ENCODE results near the gene SSX5. TPM values are rescaled to one million over a fixed set of nuclear protein-coding genes. Genes with fewer than 3 reads are reported as not detected.
"Not testable (repeated sequence)": the region's sequence is repeated elsewhere in the genome, so short reads cannot be mapped to it uniquely, and the experiment has no call there.

SSX5 gene
- total and polyA plus RNA-seq, 4 donors, result not detected

- no peaks in the 10 kb centered on the region for H3K9me3 ChIP-seq (ENCODE audit: control insufficient read depth in 4 of 4, insufficient read depth in 3 of 4, low read length in 3 of 4)
- H3K4me3 ChIP-seq, result no peak overlapping the region
- no peak overlapping the region for H3K9ac ChIP-seq (ENCODE audit: insufficient read depth in 1 of 2, low read length in 2 of 2)
- DNase-seq (no peak), ATAC-seq (ENCODE audit: insufficient read depth, low FRiP score) (no peak)
- 89 to 93% methylated on average over 11 to 12 of the region's 12 CpGs for WGBS, 2 donors
- TF ChIP-seq CTCF (IDR thresholded peaks at IDR 0.05; ENCODE audit: control extremely low read depth, extremely low read depth), result no peak
- no peaks in the 10 kb centered on the region for H3K36me3 ChIP-seq (ENCODE audit: control insufficient read depth in 4 of 4, insufficient read depth in 4 of 4, low read length in 4 of 4)
- no peaks in the 10 kb centered on the region for H3K27me3 ChIP-seq (ENCODE audit: control insufficient read depth in 3 of 3, insufficient read depth in 3 of 3, low read length in 2 of 3)
- H3K27ac ChIP-seq (ENCODE audit: low read depth in 1 of 2, low read length in 1 of 2), result no peak overlapping the region
- no peaks in the 10 kb centered on the region for H3K4me1 ChIP-seq (ENCODE audit: control insufficient read depth in 5 of 5, insufficient read depth in 5 of 5, low read length in 5 of 5)
Observed at GRCh38 chrX:48156014-48156413, 40.6 kb downstream of the SSX5 start.

GRCh38 chrX:48154796-48155195 lies 41.8 kb downstream of the SSX5 start:
- Histone ChIP-seq H3K4me1 (ENCODE audit: control insufficient read depth in 5 of 5, insufficient read depth in 5 of 5, low read length in 5 of 5) (no peaks in the 10 kb centered on the region), H3K9me3 (ENCODE audit: control insufficient read depth in 4 of 4, insufficient read depth in 3 of 4, low read length in 3 of 4) (no peaks in the 10 kb centered on the region), H3K36me3 (ENCODE audit: control insufficient read depth in 4 of 4, insufficient read depth in 4 of 4, low read length in 4 of 4) (no peaks in the 10 kb centered on the region), H3K9ac (ENCODE audit: insufficient read depth in 1 of 2, low read length in 2 of 2) (no peak overlapping the region), H3K27ac (ENCODE audit: low read depth in 1 of 2, low read length in 1 of 2) (no peak overlapping the region), H3K4me3 (no peak overlapping the region), H3K27me3 (ENCODE audit: control insufficient read depth in 3 of 3, insufficient read depth in 3 of 3, low read length in 2 of 3) (no peaks in the 10 kb centered on the region)
- ATAC-seq (ENCODE audit: insufficient read depth, low FRiP score) (no peak), DNase-seq (no peak)
- TF ChIP-seq CTCF (IDR thresholded peaks at IDR 0.05; ENCODE audit: control extremely low read depth, extremely low read depth), result no peak
- 85 to 96% methylated on average over 2 of the region's 2 CpGs for WGBS, 2 donors

- no peak for ATAC-seq (ENCODE audit: insufficient read depth, low FRiP score)
- no peaks in the 10 kb centered on the region for H3K27me3 ChIP-seq (ENCODE audit: control insufficient read depth in 3 of 3, insufficient read depth in 3 of 3, low read length in 2 of 3)
- no peaks in the 10 kb centered on the region for H3K36me3 ChIP-seq (ENCODE audit: control insufficient read depth in 4 of 4, insufficient read depth in 4 of 4, low read length in 4 of 4)
- no peak for DNase-seq
- H3K27ac ChIP-seq (ENCODE audit: low read depth in 1 of 2, low read length in 1 of 2), result no peak overlapping the region
- no peak overlapping the region for H3K9ac ChIP-seq (ENCODE audit: insufficient read depth in 1 of 2, low read length in 2 of 2)
- 83 to 93% methylated on average over 9 to 10 of the region's 10 CpGs for WGBS, 2 donors
- H3K4me3 ChIP-seq, result no peak overlapping the region
- H3K9me3 ChIP-seq (ENCODE audit: control insufficient read depth in 4 of 4, insufficient read depth in 3 of 4, low read length in 3 of 4), result no peaks in the 10 kb centered on the region
- no peak for TF ChIP-seq CTCF (IDR thresholded peaks at IDR 0.05; ENCODE audit: control extremely low read depth, extremely low read depth)
- no peaks in the 10 kb centered on the region for H3K4me1 ChIP-seq (ENCODE audit: control insufficient read depth in 5 of 5, insufficient read depth in 5 of 5, low read length in 5 of 5)
Observed at GRCh38 chrX:48153769-48154168, 42.8 kb downstream of the SSX5 start.

GRCh38 chrX:48142697-48143096 lies 53.9 kb downstream of the SSX5 start:
- H3K27me3 ChIP-seq (ENCODE audit: control insufficient read depth in 3 of 3, insufficient read depth in 3 of 3, low read length in 2 of 3); H3K27ac ChIP-seq (ENCODE audit: low read depth in 1 of 2, low read length in 1 of 2); H3K4me1 ChIP-seq (ENCODE audit: control insufficient read depth in 5 of 5, insufficient read depth in 5 of 5, low read length in 5 of 5); H3K9me3 ChIP-seq (ENCODE audit: control insufficient read depth in 4 of 4, insufficient read depth in 3 of 4, low read length in 3 of 4); H3K9ac ChIP-seq (ENCODE audit: insufficient read depth in 1 of 2, low read length in 2 of 2); DNase-seq; H3K4me3 ChIP-seq; ATAC-seq (ENCODE audit: insufficient read depth, low FRiP score); H3K36me3 ChIP-seq (ENCODE audit: control insufficient read depth in 4 of 4, insufficient read depth in 4 of 4, low read length in 4 of 4): not testable (repeated sequence)
- WGBS, 2 donors, result 59 to 61% methylated on average over 10 to 11 of the region's 11 CpGs

- not testable (repeated sequence) for H3K27ac ChIP-seq (ENCODE audit: low read depth in 1 of 2, low read length in 1 of 2); DNase-seq; H3K36me3 ChIP-seq (ENCODE audit: control insufficient read depth in 4 of 4, insufficient read depth in 4 of 4, low read length in 4 of 4); ATAC-seq (ENCODE audit: insufficient read depth, low FRiP score); H3K4me3 ChIP-seq; H3K9me3 ChIP-seq (ENCODE audit: control insufficient read depth in 4 of 4, insufficient read depth in 3 of 4, low read length in 3 of 4); H3K4me1 ChIP-seq (ENCODE audit: control insufficient read depth in 5 of 5, insufficient read depth in 5 of 5, low read length in 5 of 5); H3K27me3 ChIP-seq (ENCODE audit: control insufficient read depth in 3 of 3, insufficient read depth in 3 of 3, low read length in 2 of 3); H3K9ac ChIP-seq (ENCODE audit: insufficient read depth in 1 of 2, low read length in 2 of 2)
- WGBS, 2 donors, result 67% methylated on average over 1 of the region's 2 CpGs; no CpG with 5 or more reads in 1 of the 2 donors
Observed at GRCh38 chrX:48141810-48142508, 54.6 kb downstream of the SSX5 start.

GRCh38 chrX:48139076-48139475 lies 57.5 kb downstream of the SSX5 start:
- ATAC-seq (ENCODE audit: insufficient read depth, low FRiP score); H3K4me1 ChIP-seq (ENCODE audit: control insufficient read depth in 5 of 5, insufficient read depth in 5 of 5, low read length in 5 of 5): not testable (repeated sequence)
- WGBS, 2 donors, result 94 to 100% methylated on average over 6 to 27 of the region's 33 CpGs

More at GRCh38 chrX:48139076-48139475, 57.5 kb downstream of the SSX5 start:
- H3K27ac ChIP-seq (ENCODE audit: low read depth in 1 of 2, low read length in 1 of 2); H3K9me3 ChIP-seq (ENCODE audit: control insufficient read depth in 4 of 4, insufficient read depth in 3 of 4, low read length in 3 of 4); H3K27me3 ChIP-seq (ENCODE audit: control insufficient read depth in 3 of 3, insufficient read depth in 3 of 3, low read length in 2 of 3); DNase-seq; H3K9ac ChIP-seq (ENCODE audit: insufficient read depth in 1 of 2, low read length in 2 of 2); H3K4me3 ChIP-seq; H3K36me3 ChIP-seq (ENCODE audit: control insufficient read depth in 4 of 4, insufficient read depth in 4 of 4, low read length in 4 of 4): not testable (repeated sequence)
